Mesothelial cell of epicardium (in vitro differentiated cells): ENCODE results near the gene PTPRR. TPM values are rescaled to one million over a fixed set of nuclear protein-coding genes. Genes with fewer than 3 reads are reported as not detected.

Source experiments
- DNase-seq, 2 experiments: peaks; one replicate each; pipeline ENCODE4 v3.0.0; 2021; ENCODE audit warnings: low spot score in 2 of 2; ENCODE audit not compliant: unreplicated experiment in 2 of 2
- H3K27ac Mint-ChIP-seq: 2 replicates; pipeline ENCODE4 v1.8.0; 2021; ENCODE audit warnings: mixed read lengths
- H3K27me3 Mint-ChIP-seq: 2 replicates; pipeline ENCODE4 v1.8.0; 2021; ENCODE audit warnings: low read depth, mixed read lengths
- H3K36me3 Mint-ChIP-seq: 2 replicates; pipeline ENCODE4 v1.8.0; 2021; ENCODE audit warnings: mixed read lengths
- H3K4me1 Mint-ChIP-seq: 2 replicates; pipeline ENCODE4 v1.8.0; 2021; ENCODE audit warnings: mixed read lengths
- H3K4me3 Mint-ChIP-seq: 2 replicates; pipeline ENCODE4 v1.8.0; 2021; ENCODE audit warnings: mild to moderate bottlenecking, moderate library complexity, mixed read lengths
- H3K9me3 Mint-ChIP-seq: 2 replicates; pipeline ENCODE4 v1.8.0; 2021; ENCODE audit warnings: mixed read lengths
- CTCF ChIP-seq: fragments of 200-600 bp; sonication (generic); IDR thresholded peaks from one replicate; pipeline ENCODE4 v1.5.0; 2021; ENCODE audit warnings: antibody characterized with exemption; ENCODE audit not compliant: unreplicated experiment
- total RNA-seq: library from RNA; stranded (reverse); gene quantifications from 3 replicates; pipeline ENCODE4 v1.2.1, GENCODE V29; 2021

PTPRR gene
- total RNA-seq, 1 donor from 2014 or later: 0.38 TPM

GRCh38 chr12:70603044-70603443 lies 317.5 kb downstream of the PTPRR start:
- Mint-ChIP-seq H3K36me3 (no peaks in the 10 kb centered on the region), H3K27me3 (peaks cover 9% of the 10 kb centered on the region), H3K4me1 (peaks cover 2% of the 10 kb centered on the region), H3K27ac (no peak overlapping the region), H3K4me3 (no peak overlapping the region), H3K9me3 (peaks cover 8% of the 10 kb centered on the region)
- no peak for TF ChIP-seq CTCF
- DNase-seq: no peak

- Mint-ChIP-seq H3K4me3 (no peak overlapping the region), H3K27me3 (peaks cover 2% of the 10 kb centered on the region), H3K4me1 (peaks cover 2% of the 10 kb centered on the region), H3K36me3 (no peaks in the 10 kb centered on the region), H3K27ac (no peak overlapping the region), H3K9me3 (peaks cover 4% of the 10 kb centered on the region)
- DNase-seq: no peak
- TF ChIP-seq CTCF: no peak
Measured at GRCh38 chr12:70598467-70599193, 321.9 kb downstream of the PTPRR start.

GRCh38 chr12:70592664-70593063 lies 327.9 kb downstream of the PTPRR start:
- no peak overlapping the region for H3K27ac Mint-ChIP-seq
- no peaks in the 10 kb centered on the region for H3K4me1 Mint-ChIP-seq
- TF ChIP-seq CTCF: no peak

GRCh38 chr12:70590549-70591226 lies 329.9 kb downstream of the PTPRR start:
- no peaks in the 10 kb centered on the region for H3K27me3 Mint-ChIP-seq
- peaks cover 10% of the 10 kb centered on the region for H3K9me3 Mint-ChIP-seq
- H3K36me3 Mint-ChIP-seq: no peaks in the 10 kb centered on the region
- H3K4me1 Mint-ChIP-seq: no peaks in the 10 kb centered on the region
- no peak for TF ChIP-seq CTCF
- no peak overlapping the region for H3K4me3 Mint-ChIP-seq
- no peak overlapping the region for H3K27ac Mint-ChIP-seq
- DNase-seq: no peak

More at GRCh38 chr12:70592664-70593063, 327.9 kb downstream of the PTPRR start:
- H3K36me3 Mint-ChIP-seq: no peaks in the 10 kb centered on the region
- H3K4me3 Mint-ChIP-seq: no peak overlapping the region
- H3K27me3 Mint-ChIP-seq: no peaks in the 10 kb centered on the region
- no peak for DNase-seq
- peaks cover 4% of the 10 kb centered on the region for H3K9me3 Mint-ChIP-seq

- H3K4me3 Mint-ChIP-seq: no peak overlapping the region
- H3K9me3 Mint-ChIP-seq: peaks cover 13% of the 10 kb centered on the region
- DNase-seq: peak; percentile 49 to 71
- H3K36me3 Mint-ChIP-seq: peaks cover 3% of the 10 kb centered on the region
- H3K4me1 Mint-ChIP-seq: no peaks in the 10 kb centered on the region
- peak; percentile 86 for TF ChIP-seq CTCF
- H3K27me3 Mint-ChIP-seq: no peaks in the 10 kb centered on the region
- no peak overlapping the region for H3K27ac Mint-ChIP-seq
Measured at GRCh38 chr12:70590051-70590450, 330.5 kb downstream of the PTPRR start.

Other genes starting within 250 kb of the PTPRR start
- 0.38 to 0.89 TPM in 2 of 3 replicates, not detected in the other for gene TSPAN8, start 237.3 kb upstream of the PTPRR start, total RNA-seq